Vagina (tissue), 2 donors: ENCODE data around the gene DST.

Experiments used
- CTCF ChIP-seq, 3 experiments: fragments of 450-650 bp in 2 of 3; fragments of 200-600 bp in 1 of 3; sonication (generic) in 1 of 3; IDR thresholded peaks; one replicate each; pipeline ENCODE4 v1.5.1; 2017 to 2019; ENCODE audit warnings: antibody characterized with exemption in 3 of 3, mild to moderate bottlenecking in 2 of 3, moderate library complexity in 2 of 3
- POLR2A ChIP-seq, 2 donors: fragments of 450-650 bp; IDR thresholded peaks; one replicate each; pipeline ENCODE4 v1.6.1; 2017; ENCODE audit warnings: antibody characterized with exemption in 2 of 2, mild to moderate bottlenecking in 2 of 2, moderate library complexity in 2 of 2
- POLR2AphosphoS5 ChIP-seq, 2 donors: sonication (generic); formaldehyde crosslinking; IDR thresholded peaks; one replicate each; pipeline ENCODE4 v1.9.0; 2017; ENCODE audit warnings: antibody characterized with exemption in 2 of 2, mild to moderate bottlenecking in 2 of 2, low read depth in 1 of 2; ENCODE audit not compliant: insufficient read depth in 1 of 2

DNA sequence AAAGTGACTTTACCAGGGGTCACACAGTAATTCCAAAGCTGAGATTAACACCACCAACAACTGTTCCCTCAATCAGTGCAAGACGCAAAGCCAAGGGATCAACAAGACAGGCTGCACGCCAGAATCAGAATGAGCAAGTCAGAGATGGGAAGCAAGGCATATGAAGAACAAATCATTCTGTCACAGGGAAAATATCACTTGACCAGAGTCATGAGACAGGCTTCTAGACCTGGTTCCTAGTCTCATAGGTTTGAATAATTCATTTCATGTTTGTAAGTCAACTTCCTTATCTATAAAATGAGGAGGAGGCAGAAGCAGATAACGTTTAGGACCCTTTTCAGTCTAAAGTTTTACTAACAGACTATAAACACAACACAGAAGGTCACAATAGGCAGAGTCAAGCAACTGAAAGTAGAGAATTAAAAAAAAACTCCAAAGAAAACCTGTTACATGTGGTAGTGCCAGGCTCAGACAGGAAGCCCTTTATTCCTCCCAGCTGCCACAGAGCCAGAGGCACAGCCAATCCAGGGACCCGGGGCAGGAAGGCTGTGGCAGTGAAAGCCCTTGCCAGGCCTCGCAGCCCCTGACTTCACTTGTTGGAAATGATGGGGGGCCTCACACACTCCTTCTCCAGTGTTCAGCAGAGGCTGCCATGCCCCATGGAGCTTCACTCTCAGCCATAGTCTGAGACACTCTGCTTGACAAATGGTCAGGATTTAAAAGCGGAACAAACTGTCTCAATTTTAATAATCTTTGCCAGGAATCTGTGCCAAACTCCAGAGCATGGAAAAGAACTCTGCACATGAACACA lies 29.2 kb upstream of the DST start:
- TF ChIP-seq CTCF (IDR thresholded peaks at IDR 0.05) (no peak), POLR2A (IDR thresholded peaks at IDR 0.05) (no peak), POLR2AphosphoS5 (IDR thresholded peaks at IDR 0.05; ENCODE audit: insufficient read depth in 1 of 2, low read depth in 1 of 2) (peak in 1 of 2 donors; percentile 36)
